ENCODE data around the gene GORAB. TPM values are rescaled to one million over a fixed set of nuclear protein-coding genes. Genes with fewer than 3 reads are reported as not detected.
A peak's percentile ranks its signal among the peaks of the same experiment; 100 is the strongest.

Gene GORAB
- total RNA-seq, 6 donors from 2014 or later = 8.4 to 32.5 (median 11.7) TPM

GRCh38 chr1:170535418-170535817 is 3.5 kb downstream of the GORAB start:
- DNase-seq = no peak
- no peak for TF ChIP-seq POLR2A (IDR thresholded peaks at IDR 0.05)
- no peak for TF ChIP-seq CTCF (IDR thresholded peaks at IDR 0.05)
- no peak for TF ChIP-seq EP300 (IDR thresholded peaks at IDR 0.05)
- TF ChIP-seq POLR2AphosphoS5 (IDR thresholded peaks at IDR 0.05) = no peak
- H3K9me3 ChIP-seq = no peaks in the 10 kb centered on the region
- ATAC-seq (ENCODE audit: low FRiP score in 2 of 2) = no peak
- H3K4me1 ChIP-seq = peaks cover 22 to 43% (median 37%) of the 10 kb centered on the region in 4 donors
- no peak overlapping the region for H3K4me3 ChIP-seq
- H3K27me3 ChIP-seq = no peaks in the 10 kb centered on the region
- H3K27ac ChIP-seq = no peak overlapping the region
- peaks cover 0 to 14% (median 4%) of the 10 kb centered on the region in 4 donors for H3K36me3 ChIP-seq
- WGBS, 2 donors = 93 to 97% methylated on average over 2 of the region's 2 CpGs

GRCh38 chr1:170536924-170537551 is 5.1 kb downstream of the GORAB start:
- WGBS, 2 donors = 85 to 98% methylated on average over 1 of the region's 1 CpG
- H3K27ac ChIP-seq = peak overlapping the region in 1 of 4 donors; percentile 30
- H3K36me3 ChIP-seq = peaks cover 0 to 29% (median 7%) of the 10 kb centered on the region in 4 donors
- no peaks in the 10 kb centered on the region for H3K27me3 ChIP-seq
- DNase-seq = no peak
- H3K4me3 ChIP-seq = no peak overlapping the region
- peaks cover 22 to 43% (median 32%) of the 10 kb centered on the region in 4 donors for H3K4me1 ChIP-seq
- ATAC-seq (ENCODE audit: low FRiP score in 2 of 2) = no peak
- no peaks in the 10 kb centered on the region for H3K9me3 ChIP-seq
- no peak for TF ChIP-seq POLR2A (IDR thresholded peaks at IDR 0.05)
- no peak for TF ChIP-seq POLR2AphosphoS5 (IDR thresholded peaks at IDR 0.05)
- no peak for TF ChIP-seq EP300 (IDR thresholded peaks at IDR 0.05)
- no peak for TF ChIP-seq CTCF (IDR thresholded peaks at IDR 0.05)

GRCh38 chr1:170537798-170538503 is 6.0 kb downstream of the GORAB start:
- Histone ChIP-seq H3K27me3 (no peaks in the 10 kb centered on the region), H3K4me1 (peaks cover 20 to 37% (median 29%) of the 10 kb centered on the region in 4 donors), H3K27ac (peak overlapping the region in 1 of 4 donors; percentile 30), H3K36me3 (peaks cover 0 to 38% (median 14%) of the 10 kb centered on the region in 4 donors), H3K9me3 (no peaks in the 10 kb centered on the region), H3K4me3 (no peak overlapping the region)
- TF ChIP-seq POLR2A (IDR thresholded peaks at IDR 0.05) (no peak), CTCF (IDR thresholded peaks at IDR 0.05) (no peak), EP300 (IDR thresholded peaks at IDR 0.05) (no peak), POLR2AphosphoS5 (IDR thresholded peaks at IDR 0.05) (no peak)
- no peak for DNase-seq
- ATAC-seq (ENCODE audit: low FRiP score in 2 of 2) = peak in 1 of 2 donors; percentile 34

- DNase-seq = no peak
- H3K36me3 ChIP-seq = peaks cover 0 to 45% (median 18%) of the 10 kb centered on the region in 4 donors
- H3K4me3 ChIP-seq = no peak overlapping the region
- no peaks in the 10 kb centered on the region for H3K27me3 ChIP-seq
- peak overlapping the region in 1 of 4 donors; percentile 30 for H3K27ac ChIP-seq
- ATAC-seq (ENCODE audit: low FRiP score in 2 of 2) = no peak
- no peak for TF ChIP-seq EP300 (IDR thresholded peaks at IDR 0.05)
- no peak for TF ChIP-seq CTCF (IDR thresholded peaks at IDR 0.05)
- TF ChIP-seq POLR2AphosphoS5 (IDR thresholded peaks at IDR 0.05) = no peak
- TF ChIP-seq POLR2A (IDR thresholded peaks at IDR 0.05) = no peak
- no peaks in the 10 kb centered on the region for H3K9me3 ChIP-seq
- H3K4me1 ChIP-seq = peaks cover 13 to 30% (median 21%) of the 10 kb centered on the region in 4 donors
Observed at GRCh38 chr1:170538687-170539086, 6.7 kb downstream of the GORAB start.
